A204.1 (cell line): ENCODE data around the gene MTG2.

ENCODE experiments used
- FAIRE-seq: peaks from 2 replicates; lab custom pipeline; 2012; peaks lifted over from hg19 to GRCh38; lab: Jason Lieb, UNC

The MTG2 gene

DNA sequence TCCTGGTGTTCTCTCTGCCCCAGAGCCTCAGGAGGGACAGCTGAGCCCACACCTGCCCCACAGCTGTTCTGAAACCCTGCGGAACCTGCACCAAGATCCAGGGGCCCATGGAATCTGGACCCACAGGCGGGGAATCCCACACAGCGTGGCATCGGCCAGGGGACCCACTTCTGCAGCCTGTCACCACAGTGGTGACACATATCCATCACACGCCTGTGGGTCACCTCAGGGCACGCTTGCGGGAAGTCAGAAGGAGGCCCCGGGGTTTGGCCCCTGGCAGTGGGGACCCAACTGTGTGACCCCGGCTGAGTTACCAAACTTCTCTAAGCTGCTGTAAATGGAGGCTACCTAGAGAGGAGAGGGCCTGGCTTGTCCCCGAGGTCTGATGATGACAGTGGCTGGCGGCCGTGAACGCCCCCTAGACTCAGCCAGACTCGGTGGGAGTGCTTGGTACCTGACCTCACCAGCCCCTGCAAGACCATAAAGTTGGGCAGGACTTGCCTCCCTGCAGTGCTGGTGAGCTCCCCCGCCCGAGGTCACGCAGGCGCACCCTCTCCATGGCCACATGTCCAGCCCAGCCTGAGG, 39.5 kb downstream of the MTG2 start:
- FAIRE-seq: no peak

- FAIRE-seq: no peak
Measured at GRCh38 chr20:62222972-62223371, 40.1 kb downstream of the MTG2 start.

GRCh38 chr20:62223571-62223970, 40.7 kb downstream of the MTG2 start:
- FAIRE-seq: no peak

- FAIRE-seq: no peak
Measured at GRCh38 chr20:62224113-62224855, 41.5 kb downstream of the MTG2 start.

DNA sequence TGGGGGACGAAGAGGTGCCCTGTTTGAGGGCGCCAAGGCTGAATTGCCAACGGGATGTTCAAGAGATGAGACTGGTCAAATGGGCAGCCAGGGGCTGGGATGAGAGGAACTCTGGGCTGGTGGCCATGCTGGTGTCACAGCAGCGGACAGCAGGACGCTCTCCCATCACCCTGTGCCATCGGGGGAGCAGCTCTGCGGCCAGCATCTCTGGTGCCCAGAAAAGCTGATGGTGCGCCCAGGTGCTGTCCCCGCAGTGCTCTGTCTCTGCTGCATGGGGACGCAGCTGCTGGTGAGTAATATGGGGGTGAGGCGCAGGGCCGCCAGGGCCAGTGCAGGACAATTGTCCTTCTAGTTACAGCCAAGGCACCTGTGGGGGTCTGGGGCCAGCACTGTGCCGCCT, 42.2 kb downstream of the MTG2 start:
- FAIRE-seq: no peak

DNA sequence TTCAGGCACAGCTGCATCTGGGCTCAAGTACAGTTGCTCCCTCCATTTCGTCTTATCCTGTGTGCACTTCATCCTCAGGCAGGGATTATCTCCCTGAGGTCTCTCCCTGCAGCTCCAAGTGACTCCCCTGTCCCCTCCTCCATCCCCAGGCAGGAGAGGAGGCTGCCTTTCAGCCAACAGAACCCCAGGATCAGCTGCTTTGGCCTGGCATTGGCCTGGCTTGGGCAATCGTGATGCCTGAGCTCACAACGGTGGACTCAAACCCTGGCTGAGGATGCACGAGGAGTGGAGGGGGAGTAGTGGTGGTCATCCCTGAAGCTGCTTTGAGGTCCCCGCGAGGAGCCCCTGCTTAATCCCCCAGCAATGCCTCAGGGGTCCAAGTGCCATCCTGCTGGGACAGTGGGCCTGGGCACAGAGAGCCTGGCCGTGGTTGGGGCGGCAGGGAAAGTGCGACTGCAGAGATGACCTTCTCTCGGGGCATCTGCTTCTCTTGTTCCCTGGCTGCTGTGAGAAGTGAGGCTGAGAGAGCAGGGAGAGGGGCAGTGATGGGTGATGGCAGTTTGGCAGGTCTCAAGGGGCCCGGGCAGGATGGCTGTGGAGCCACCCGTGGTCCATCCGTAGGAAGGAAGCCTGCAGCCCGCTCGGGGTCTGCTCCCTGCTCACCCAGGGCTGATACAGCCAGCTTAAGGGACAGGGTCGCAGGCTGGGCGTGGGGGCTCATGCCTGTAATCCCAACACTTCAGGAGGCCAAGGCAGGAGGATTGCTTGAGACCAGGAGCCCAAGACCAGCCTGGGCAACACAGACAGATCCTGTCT, 43.2 kb downstream of the MTG2 start:
- no peak for FAIRE-seq

- no peak for FAIRE-seq
Measured at GRCh38 chr20:62226707-62227590, 44.1 kb downstream of the MTG2 start.

DNA sequence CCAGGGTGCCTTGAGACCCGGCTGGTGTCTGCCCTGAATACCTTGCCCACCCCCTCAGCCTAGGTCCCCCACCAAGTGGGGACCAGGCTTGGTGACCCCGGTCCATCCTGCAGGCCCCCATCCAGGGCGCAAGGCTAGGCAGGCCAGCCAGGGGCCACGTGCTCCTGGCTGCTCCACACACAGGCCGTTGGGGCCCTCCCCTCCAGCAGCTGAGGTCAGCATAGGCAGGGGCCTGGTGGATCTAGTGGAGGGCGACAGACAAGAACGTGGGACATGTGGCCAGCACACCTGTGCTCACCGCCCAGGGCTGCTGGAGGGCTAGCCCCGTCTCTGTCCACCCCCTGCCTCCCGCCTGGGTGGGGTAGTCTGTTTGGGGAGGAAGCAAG, 44.8 kb downstream of the MTG2 start:
- no peak for FAIRE-seq

DNA sequence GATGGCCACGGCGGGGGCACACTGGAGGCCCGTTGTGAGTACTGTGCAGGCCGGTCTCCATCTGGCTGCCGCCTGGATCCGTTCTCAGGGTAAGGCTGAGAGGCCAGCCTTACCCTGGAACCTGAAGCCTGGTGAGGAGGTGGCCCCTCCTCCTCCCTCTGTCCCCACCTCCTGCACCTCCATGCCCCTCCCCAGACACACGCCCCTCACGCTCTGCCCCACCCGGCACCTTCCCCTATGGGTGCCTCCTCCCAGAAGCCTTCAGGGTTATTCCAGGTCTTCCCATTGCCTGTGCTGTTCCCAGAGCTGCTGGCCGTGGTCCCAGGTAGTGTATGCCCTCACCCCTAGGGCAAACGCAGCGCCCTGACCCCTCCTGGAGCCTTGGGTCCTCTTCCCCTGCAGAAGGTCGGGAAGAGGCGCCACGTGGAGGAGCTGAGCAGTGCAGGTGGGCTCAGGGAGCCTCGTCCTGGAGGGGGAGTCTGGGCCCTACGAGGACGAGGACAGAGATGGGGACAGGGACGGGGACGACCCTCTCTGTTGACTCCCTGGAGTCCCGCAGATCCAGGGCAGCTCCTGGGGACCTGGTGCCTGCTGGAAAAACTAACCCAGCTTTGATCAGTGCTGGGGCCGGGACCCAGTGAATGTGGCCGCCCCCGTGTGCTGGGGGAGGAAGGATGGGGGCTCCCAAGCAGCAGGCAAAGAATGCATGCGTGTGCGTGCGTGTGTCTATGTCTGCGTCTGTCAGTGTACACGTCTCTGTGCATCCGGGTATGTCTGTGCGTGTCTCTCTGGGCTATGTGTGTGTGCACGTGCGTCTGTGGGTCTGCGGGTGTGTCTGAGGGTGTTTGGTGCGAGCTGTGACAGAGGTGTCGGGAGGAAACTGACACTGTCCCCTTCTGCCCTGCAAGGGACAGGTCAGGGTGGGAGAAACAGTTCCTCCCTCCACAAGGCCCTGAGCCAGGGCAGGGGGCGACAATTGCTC, 45.4 kb downstream of the MTG2 start:
- no peak for FAIRE-seq

DNA sequence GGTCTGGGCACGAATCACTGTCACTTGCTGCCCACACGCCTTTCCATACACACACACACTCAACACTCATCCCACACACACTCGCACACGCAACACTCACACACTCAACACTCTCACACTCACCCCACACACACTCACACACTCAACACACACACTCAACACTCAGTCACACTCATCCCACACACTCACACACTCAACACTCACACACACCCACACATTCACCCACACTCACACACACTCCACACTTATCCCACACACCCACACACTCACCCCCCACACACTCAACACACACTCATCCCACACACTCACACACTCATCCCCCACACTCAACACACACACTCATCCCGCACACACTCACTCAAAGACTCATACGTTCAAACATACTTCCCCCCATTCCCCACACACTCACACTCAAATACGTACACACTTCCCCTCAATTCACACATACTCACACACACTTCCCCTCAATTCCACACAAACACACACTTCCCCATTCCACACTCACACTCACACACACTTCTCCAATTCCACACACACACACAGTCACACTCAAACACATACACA, 46.2 kb downstream of the MTG2 start:
- no peak for FAIRE-seq

DNA sequence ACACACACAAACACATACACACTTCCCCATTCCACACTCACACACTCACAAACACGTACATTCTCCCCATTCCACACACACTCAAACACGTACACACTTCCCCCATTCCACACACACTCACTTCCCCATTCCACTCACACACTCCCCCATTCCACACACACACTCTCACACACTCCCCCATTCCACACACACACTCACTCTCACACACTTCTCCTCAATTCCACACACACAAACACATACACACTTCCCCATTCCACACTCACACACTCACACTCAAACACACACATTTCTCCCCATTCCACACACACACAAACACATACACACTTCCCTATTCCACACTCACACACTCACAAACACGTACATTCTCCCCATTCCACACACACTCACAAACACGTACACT, 46.8 kb downstream of the MTG2 start:
- no peak for FAIRE-seq

DNA sequence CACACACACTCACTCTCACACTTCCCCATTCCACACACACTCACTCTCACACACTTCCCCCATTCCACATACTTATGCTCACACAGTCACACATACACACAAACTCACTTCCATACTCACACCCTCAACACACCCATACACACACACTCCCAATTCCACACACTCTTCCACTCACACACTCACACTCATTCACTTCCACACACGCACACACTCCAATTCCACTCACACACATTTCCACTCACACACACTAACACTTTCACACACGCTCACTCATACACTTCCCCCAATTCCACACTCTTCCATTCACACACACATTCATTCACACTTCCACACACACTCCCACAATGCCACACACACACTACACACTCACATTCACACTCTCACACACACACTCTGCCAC, 47.4 kb downstream of the MTG2 start:
- FAIRE-seq: no peak

GRCh38 chr20:62230696-62231095, 47.9 kb downstream of the MTG2 start:
- FAIRE-seq: no peak

DNA sequence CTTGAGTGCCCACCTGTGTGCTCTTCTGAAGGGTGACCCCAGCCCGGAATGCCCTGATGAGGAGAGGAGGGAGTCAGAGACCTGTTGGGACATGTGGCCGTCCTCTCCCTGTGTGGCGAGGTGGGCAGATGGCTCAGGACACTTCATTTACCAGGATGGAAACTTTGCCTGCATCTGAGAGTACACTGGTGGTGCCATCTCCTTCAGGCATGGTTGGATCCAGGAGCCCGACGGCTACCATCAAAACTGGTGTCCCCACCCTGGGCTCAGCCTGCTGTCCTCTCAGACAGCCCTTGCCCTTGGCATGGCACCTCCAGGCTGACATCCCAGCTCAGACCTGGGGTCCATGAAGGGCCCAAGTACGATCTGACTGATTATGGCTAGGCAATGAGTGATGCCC, 48.5 kb downstream of the MTG2 start:
- no peak for FAIRE-seq

DNA sequence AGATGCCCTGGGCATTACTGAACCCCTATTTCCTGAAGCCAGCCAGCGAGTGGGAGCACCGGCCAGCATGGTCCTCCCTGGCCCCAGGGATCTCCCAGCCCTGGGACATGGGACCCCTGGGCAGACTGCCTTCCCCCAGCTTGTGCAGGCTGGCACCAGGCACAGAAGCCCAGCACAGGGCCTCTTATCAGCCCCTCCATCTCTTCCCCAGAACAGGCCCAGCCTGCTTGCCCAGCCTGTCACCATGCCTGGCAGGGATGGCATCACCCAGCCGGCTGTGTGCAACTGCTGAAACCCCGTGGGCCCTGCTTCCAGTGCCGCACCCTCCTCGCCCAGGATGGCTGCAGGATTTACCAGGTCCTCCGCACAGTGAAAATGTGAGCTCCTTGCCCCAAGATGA, 49.4 kb downstream of the MTG2 start:
- FAIRE-seq: no peak

DNA sequence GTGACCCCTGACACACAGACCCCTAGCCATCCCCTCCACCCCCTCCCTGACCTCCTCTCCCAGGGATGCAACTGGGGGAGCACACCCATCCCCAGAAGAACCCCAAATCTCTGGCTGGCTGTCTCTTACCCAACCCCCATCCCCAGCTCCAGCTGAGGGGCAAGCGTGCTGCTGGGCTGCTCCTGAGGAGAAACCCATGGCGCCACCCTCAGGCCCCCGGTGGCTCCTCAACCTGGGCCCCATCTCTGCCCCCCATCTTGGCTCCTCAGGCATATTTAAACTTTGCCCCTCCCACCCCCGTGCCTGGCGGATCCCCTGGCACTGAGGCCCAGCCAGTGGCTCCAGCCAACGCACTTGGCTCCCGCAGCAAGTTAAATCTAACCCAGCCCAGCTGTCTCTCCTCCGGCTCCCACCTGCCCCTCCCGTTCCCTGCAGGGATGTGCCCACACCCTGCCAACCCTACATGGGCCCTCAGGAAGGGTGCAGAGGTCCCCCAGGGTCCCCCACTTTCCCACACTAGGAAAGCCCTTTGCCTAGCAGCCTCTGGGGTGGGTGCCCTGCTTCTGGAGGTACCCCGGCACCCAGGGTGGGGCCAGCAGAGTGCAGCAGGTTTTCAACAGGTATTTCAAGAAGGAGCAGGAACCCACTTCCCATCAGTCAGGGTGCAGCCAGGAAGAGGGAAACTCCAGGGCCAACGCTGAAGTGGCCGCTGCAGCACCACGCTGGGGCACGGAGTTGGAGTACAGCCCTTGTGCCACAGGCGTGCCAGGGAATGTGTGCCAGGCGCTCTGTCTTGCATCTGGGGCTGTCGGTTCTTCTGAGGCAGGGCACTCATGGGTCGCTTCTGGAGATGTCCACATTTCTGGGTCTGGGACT, 50.2 kb downstream of the MTG2 start:
- FAIRE-seq: no peak

- FAIRE-seq: no peak
Measured at GRCh38 chr20:62233684-62234083, 50.9 kb downstream of the MTG2 start.

- no peak for FAIRE-seq
Measured at GRCh38 chr20:62234339-62234738, 51.5 kb downstream of the MTG2 start.

DNA sequence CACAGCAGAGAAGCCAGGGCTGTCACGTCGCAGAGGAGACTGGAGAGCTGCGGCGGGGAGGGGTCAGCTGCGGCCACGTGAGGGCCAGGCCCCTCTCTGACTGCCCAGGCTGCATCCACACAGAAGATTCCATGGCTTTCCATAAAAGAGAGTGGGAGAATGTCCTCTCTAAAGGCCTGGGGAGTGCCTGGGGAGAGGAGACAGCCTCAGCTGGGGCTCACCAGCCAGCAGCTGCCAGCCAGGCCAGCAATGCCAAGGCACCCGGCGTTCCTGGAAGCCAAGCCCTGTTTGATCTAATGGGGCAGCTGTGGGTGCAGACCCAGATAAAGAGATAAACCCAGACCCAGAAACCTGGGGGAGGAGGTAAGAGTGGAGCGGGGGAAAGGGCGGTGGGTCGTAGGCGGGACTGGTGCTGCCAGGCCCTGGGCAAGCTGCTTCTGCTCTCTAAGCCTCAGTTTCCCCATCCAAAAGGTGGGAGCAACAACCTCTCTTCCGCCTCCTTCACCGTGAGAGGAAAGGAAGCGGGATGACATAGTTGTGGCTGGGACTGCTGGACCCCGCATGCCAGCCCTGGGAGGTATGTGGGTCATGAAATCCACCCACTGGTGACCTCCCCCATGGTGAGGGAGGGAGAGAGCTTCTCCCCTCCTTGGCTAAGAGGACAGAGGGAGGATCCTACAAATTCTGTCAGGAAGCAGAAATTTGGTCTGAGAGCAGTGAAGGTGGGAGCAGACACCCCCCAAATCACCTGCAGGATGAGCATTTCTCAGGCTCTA, 52.4 kb downstream of the MTG2 start:
- no peak for FAIRE-seq
